ENCODE data around the gene GAS2. TPM values are rescaled to one million over a fixed set of nuclear protein-coding genes. Genes with fewer than 3 reads are reported as not detected.
"Not testable (repeated sequence)": the region's sequence is repeated elsewhere in the genome, so short reads cannot be mapped to it uniquely, and the experiment has no call there.

GAS2 gene
- total RNA-seq, 2 donors from 2014 or later = 0.95 TPM; not detected in 1

- H3K4me3 ChIP-seq = no peak overlapping the region
- H3K27ac ChIP-seq = no peak overlapping the region
- H3K27me3 ChIP-seq (replicated peaks; ENCODE audit: insufficient read depth) = no peaks in the 10 kb centered on the region
- H3K9me3 ChIP-seq = no peaks in the 10 kb centered on the region
- DNase-seq (ENCODE audit: low spot score) (no peak), ATAC-seq (ENCODE audit: insufficient number of reproducible peaks, low FRiP score, low read depth) (no peak)
- no peaks in the 10 kb centered on the region for H3K4me1 ChIP-seq (ENCODE audit: control insufficient read depth in 1 of 2, low read depth in 2 of 2)
- no peak for TF ChIP-seq CTCF (IDR thresholded peaks at IDR 0.05)
- no peaks in the 10 kb centered on the region for H3K36me3 ChIP-seq
Measured at GRCh38 chr11:22640862-22641261, 25.5 kb upstream of the GAS2 start.

GRCh38 chr11:22641559-22641958, 24.9 kb upstream of the GAS2 start:
- Histone ChIP-seq H3K36me3 (no peaks in the 10 kb centered on the region), H3K4me3 (no peak overlapping the region), H3K9me3 (no peaks in the 10 kb centered on the region), H3K27ac (no peak overlapping the region), H3K27me3 (replicated peaks; ENCODE audit: insufficient read depth) (no peaks in the 10 kb centered on the region), H3K4me1 (ENCODE audit: control insufficient read depth in 1 of 2, low read depth in 2 of 2) (no peaks in the 10 kb centered on the region)
- TF ChIP-seq CTCF (IDR thresholded peaks at IDR 0.05) = no peak
- ATAC-seq (ENCODE audit: insufficient number of reproducible peaks, low FRiP score, low read depth) = no peak
- no peak for DNase-seq (ENCODE audit: low spot score)

- DNase-seq (ENCODE audit: low spot score); ATAC-seq (ENCODE audit: insufficient number of reproducible peaks, low FRiP score, low read depth); H3K36me3 ChIP-seq; H3K4me1 ChIP-seq (ENCODE audit: control insufficient read depth in 1 of 2, low read depth in 2 of 2); H3K9me3 ChIP-seq; H3K27me3 ChIP-seq (replicated peaks; ENCODE audit: insufficient read depth); H3K4me3 ChIP-seq; H3K27ac ChIP-seq: not testable (repeated sequence)
Measured at GRCh38 chr11:22652346-22652745, 14.1 kb upstream of the GAS2 start.

DNA sequence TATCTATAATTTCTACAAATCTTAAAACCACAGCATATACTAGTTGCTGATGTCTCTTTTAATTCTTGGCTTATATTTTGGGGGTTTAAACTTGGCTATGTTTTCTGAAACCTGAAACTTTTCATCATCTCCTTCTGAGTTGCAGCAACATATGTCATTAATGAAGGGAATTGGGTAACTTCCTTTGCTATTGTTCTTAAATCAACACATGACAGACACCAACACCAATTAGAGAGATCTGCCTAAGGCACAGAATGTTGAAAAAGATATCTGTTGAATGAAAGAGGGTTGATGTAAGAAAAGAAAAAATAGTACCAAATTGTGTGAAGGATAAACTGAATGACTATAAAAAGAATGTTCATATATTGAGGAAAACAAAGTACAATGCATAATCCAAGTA, 10.3 kb upstream of the GAS2 start:
- Histone ChIP-seq H3K4me1 (ENCODE audit: control insufficient read depth in 1 of 2, low read depth in 2 of 2) (no peaks in the 10 kb centered on the region), H3K4me3 (no peak overlapping the region), H3K27ac (no peak overlapping the region), H3K27me3 (replicated peaks; ENCODE audit: insufficient read depth) (no peaks in the 10 kb centered on the region), H3K36me3 (no peaks in the 10 kb centered on the region), H3K9me3 (no peaks in the 10 kb centered on the region)
- DNase-seq (ENCODE audit: low spot score) = no peak
- ATAC-seq (ENCODE audit: insufficient number of reproducible peaks, low FRiP score, low read depth) = no peak
- no peak for TF ChIP-seq CTCF (IDR thresholded peaks at IDR 0.05)

- no peak for TF ChIP-seq CTCF (IDR thresholded peaks at IDR 0.05)
- Histone ChIP-seq H3K27ac (no peak overlapping the region), H3K9me3 (no peaks in the 10 kb centered on the region), H3K4me1 (ENCODE audit: control insufficient read depth in 1 of 2, low read depth in 2 of 2) (no peaks in the 10 kb centered on the region), H3K4me3 (no peak overlapping the region), H3K36me3 (no peaks in the 10 kb centered on the region), H3K27me3 (replicated peaks; ENCODE audit: insufficient read depth) (no peaks in the 10 kb centered on the region)
- DNase-seq (ENCODE audit: low spot score) = no peak
- no peak for ATAC-seq (ENCODE audit: insufficient number of reproducible peaks, low FRiP score, low read depth)
Measured at GRCh38 chr11:22657101-22657694, 9.2 kb upstream of the GAS2 start.

DNA sequence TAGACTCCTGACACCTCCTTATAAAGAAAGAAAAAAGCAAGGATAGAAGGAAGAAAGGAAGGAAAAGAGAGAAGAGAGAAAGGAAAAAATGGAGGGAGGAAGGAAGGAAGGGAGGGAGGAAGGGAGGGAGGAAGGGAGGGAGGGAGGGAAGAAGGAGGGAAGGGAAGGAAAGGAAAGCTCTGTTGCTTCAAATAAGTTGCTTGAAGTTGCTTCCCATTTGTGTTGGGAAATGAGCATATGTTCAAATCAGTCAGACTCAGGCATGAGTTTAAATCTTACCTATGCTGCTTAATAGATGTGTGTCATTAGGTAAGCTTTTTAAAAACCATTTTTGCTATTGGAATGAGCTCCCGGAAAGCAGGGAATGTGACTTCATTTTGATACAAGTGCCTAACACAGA, 6.6 kb upstream of the GAS2 start:
- Histone ChIP-seq H3K4me1 (ENCODE audit: control insufficient read depth in 1 of 2, low read depth in 2 of 2) (no peaks in the 10 kb centered on the region), H3K27ac (no peak overlapping the region), H3K27me3 (replicated peaks; ENCODE audit: insufficient read depth) (no peaks in the 10 kb centered on the region), H3K36me3 (no peaks in the 10 kb centered on the region), H3K4me3 (no peak overlapping the region), H3K9me3 (no peaks in the 10 kb centered on the region)
- no peak for ATAC-seq (ENCODE audit: insufficient number of reproducible peaks, low FRiP score, low read depth)
- TF ChIP-seq CTCF (IDR thresholded peaks at IDR 0.05) = no peak
- no peak for DNase-seq (ENCODE audit: low spot score)
